ENCODE measurements around the gene TUBD1. TPM values are rescaled to one million over a fixed set of nuclear protein-coding genes. Genes with fewer than 3 reads are reported as not detected.
A peak's percentile ranks its signal among the peaks of the same experiment; 100 is the strongest.

Gene TUBD1
- total RNA-seq, 2 experiments from 2014 or later = 7.9 to 11.1 TPM

DNA sequence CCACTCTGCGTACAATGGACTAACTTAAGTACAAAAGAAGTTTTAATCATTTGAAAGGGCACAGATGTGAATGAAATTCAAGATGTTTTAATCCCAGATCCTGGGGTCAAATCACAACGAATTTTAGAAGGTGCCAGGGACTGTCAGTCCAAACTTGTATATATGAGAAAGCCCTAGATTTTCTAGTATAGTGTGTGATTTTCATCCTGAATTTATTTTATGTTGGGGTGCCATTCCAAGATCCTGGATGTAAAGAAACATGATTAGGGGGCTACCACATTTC, 64.3 kb downstream of the TUBD1 start:
- H3K27ac Mint-ChIP-seq = peak overlapping the region; percentile 97
- no peaks in the 10 kb centered on the region for H3K9me3 Mint-ChIP-seq
- ChIA-PET CTCF (interaction anchor here (1.7 to 5.3 kb wide), 4 partner anchors 11 to 75 kb away, joined by 4 to 50 read pairs (median 9); no protein-coding TSS in a partner anchor), POLR2A (interaction anchor here (0.5 to 27.9 kb wide), 9 partner anchors 13 to 569 kb away, joined by 3 to 1156 read pairs (median 7); partner anchors contain the start of genes RPS6KB1 and TUBD1)
- intact Hi-C loops (cut with micrococcal nuclease) = no loop called here
- peaks cover 53% of the 10 kb centered on the region for H3K36me3 Mint-ChIP-seq (ENCODE audit: low read depth)
- TF ChIP-seq, protein P1, sequence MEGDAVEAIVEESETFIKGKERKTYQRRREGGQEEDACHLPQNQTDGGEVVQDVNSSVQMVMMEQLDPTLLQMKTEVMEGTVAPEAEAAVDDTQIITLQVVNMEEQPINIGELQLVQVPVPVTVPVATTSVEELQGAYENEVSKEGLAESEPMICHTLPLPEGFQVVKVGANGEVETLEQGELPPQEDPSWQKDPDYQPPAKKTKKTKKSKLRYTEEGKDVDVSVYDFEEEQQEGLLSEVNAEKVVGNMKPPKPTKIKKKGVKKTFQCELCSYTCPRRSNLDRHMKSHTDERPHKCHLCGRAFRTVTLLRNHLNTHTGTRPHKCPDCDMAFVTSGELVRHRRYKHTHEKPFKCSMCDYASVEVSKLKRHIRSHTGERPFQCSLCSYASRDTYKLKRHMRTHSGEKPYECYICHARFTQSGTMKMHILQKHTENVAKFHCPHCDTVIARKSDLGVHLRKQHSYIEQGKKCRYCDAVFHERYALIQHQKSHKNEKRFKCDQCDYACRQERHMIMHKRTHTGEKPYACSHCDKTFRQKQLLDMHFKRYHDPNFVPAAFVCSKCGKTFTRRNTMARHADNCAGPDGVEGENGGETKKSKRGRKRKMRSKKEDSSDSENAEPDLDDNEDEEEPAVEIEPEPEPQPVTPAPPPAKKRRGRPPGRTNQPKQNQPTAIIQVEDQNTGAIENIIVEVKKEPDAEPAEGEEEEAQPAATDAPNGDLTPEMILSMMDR (IDR thresholded peaks at IDR 0.05) = no peak
- peak overlapping the region; percentile 89 for H3K4me3 Mint-ChIP-seq
- ATAC-seq (no peak), DNase-seq (no peak)
- H3K4me1 Mint-ChIP-seq (ENCODE audit: low read depth) = peaks cover 72% of the 10 kb centered on the region
- no peaks in the 10 kb centered on the region for H3K27me3 Mint-ChIP-seq

DNA sequence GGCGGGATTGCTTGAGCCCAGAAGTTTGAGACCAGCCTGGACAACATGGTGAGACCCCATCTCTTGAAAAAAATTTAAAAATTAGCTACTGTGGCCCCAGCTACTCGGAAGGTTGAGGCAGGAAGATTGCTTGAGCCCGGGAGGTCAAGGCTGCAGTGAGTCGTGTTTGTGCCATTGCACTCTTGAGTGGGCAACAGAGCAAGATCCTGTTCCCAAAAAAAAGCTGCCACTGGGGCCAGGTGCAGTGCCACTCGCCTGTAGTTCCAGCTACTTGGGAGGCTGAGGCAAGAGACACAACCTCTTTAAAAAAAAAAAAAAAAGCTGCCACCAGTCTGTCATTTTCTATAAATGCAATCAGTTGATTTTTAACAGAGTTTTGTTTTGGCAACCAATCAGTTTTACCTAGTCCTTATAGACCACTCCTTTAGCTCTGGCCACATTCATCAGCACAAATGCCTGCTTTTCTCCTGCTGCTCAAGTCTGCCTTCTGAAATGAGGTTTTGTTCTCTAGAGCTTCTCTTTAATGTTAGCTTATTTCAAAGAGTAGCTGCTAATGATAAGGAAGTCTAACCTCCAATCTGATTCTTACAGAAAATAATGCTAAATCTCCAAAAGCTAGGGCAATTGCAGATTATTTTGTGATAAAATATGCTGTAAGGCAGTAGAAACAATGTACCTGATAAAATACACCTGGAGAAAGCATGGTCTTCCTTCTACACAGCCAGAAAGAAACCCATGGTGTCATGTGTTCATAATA, 64.8 kb downstream of the TUBD1 start:
- H3K27me3 Mint-ChIP-seq = no peaks in the 10 kb centered on the region
- peaks cover 52% of the 10 kb centered on the region for H3K36me3 Mint-ChIP-seq (ENCODE audit: low read depth)
- no peak for DNase-seq
- intact Hi-C loops (cut with micrococcal nuclease) = no loop called here
- H3K9me3 Mint-ChIP-seq = no peaks in the 10 kb centered on the region
- no peak for ATAC-seq
- TF ChIP-seq, protein P1 (IDR thresholded peaks at IDR 0.05) = no peak
- H3K4me1 Mint-ChIP-seq (ENCODE audit: low read depth) = peaks cover 66% of the 10 kb centered on the region
- peak overlapping the region; percentile 89 for H3K4me3 Mint-ChIP-seq
- POLR2A ChIA-PET = interaction anchor here (0.5 to 27.9 kb wide), 8 partner anchors 15 to 570 kb away, joined by 3 to 1156 read pairs (median 66); partner anchors contain the start of genes RPS6KB1 and TUBD1
- CTCF ChIA-PET = interaction anchor here (0.9 to 5.3 kb wide), 7 partner anchors 10 to 74 kb away, joined by 3 to 50 read pairs (median 6); no protein-coding TSS in a partner anchor
- H3K27ac Mint-ChIP-seq = peak overlapping the region; percentile 97

DNA sequence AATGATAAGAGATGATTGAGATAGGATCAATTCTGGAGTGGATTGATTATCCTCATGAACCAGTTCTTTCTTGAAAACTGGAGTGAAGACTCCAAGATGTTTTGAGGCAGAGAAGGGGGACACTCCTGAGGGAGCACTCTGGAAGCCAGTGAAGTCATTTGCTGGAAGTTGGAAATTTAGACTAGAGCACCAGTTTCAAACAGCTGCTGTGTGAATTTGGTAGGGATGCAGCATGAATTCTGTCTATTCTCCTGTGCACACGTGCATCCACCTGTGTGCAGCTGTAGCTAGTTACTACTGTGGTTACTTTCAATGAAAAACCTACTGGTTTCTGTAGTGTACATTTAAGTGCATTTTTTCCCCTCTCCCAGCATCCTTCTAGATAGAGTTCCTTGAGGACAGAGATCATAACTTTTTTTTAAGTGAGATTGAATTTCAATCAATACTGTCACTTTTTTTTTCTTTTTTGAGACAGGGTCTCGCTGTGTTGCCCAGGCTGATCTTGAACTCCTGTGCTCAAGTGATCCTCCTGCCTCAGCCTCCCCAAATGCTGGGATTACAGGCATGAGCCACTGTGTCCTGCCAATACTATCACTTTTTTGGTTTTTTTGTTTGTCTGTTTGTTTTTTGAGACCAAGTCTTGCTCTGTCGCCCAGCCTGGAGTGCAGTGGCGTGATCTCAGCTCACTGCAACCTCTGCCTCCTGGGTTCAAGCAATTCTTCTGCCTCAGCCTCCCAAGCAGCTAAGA, 65.9 kb downstream of the TUBD1 start:
- TF ChIP-seq, protein P1 (IDR thresholded peaks at IDR 0.05) = no peak
- CTCF ChIA-PET = interaction anchor here (1.2 to 5.3 kb wide), 8 partner anchors 9 to 73 kb away, joined by 3 to 50 read pairs (median 6); no protein-coding TSS in a partner anchor
- intact Hi-C loops (cut with micrococcal nuclease) = no loop called here
- H3K9me3 Mint-ChIP-seq = no peaks in the 10 kb centered on the region
- H3K27me3 Mint-ChIP-seq = no peaks in the 10 kb centered on the region
- H3K36me3 Mint-ChIP-seq (ENCODE audit: low read depth) = peaks cover 57% of the 10 kb centered on the region
- peak overlapping the region; percentile 97 for H3K27ac Mint-ChIP-seq
- POLR2A ChIA-PET = interaction anchor here (1.1 to 27.9 kb wide), 7 partner anchors 12 to 73 kb away, joined by 3 to 1156 read pairs (median 125); partner anchors contain the start of genes RPS6KB1 and TUBD1
- ATAC-seq (no peak), DNase-seq (no peak)
- H3K4me1 Mint-ChIP-seq (ENCODE audit: low read depth) = peaks cover 62% of the 10 kb centered on the region
- peak overlapping the region; percentile 89 for H3K4me3 Mint-ChIP-seq

DNA sequence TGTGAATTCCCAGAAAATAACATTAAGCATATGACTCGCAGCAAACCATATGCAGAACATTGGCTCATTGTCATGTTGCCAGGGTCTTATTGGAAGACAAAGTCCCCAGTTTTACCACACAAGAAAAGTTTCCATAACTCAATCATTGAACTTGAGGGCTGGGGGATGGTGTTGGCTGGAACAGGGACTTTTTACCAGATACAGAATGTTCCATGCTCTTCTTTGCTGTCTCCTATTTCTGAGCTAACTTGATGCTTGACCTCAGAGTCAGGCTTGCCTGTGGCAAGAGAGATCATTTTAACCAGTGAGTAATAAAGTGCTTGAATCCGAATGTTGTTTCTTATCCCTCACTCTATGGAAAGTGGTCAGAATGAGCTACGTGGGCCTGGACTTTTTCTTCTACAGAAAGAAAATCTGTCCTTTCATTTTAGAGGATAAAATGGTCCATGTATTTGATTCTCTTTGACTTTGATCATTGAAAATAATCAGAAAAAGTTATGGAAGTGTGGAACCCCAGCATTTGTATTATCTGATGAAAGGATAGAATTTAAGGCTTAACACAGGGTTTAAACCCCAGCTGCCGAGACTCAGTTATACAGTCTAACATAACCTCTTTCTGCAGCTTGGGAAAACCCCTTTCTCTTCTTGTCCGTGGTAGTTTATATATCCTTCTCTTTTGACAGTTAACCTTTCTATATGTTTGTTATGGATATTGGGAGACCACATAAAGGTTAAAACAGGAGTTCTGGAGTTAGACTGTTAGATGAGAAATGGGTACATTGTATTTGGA, 67.0 kb downstream of the TUBD1 start:
- no peaks in the 10 kb centered on the region for H3K27me3 Mint-ChIP-seq
- peak overlapping the region; percentile 89 for H3K4me3 Mint-ChIP-seq
- H3K4me1 Mint-ChIP-seq (ENCODE audit: low read depth) = peaks cover 53% of the 10 kb centered on the region
- ATAC-seq = peak; percentile 54
- peak overlapping the region; percentile 97 for H3K27ac Mint-ChIP-seq
- ChIA-PET CTCF (interaction anchor here (0.9 to 1.7 kb wide), 5 partner anchors 15 to 72 kb away, joined by 4 to 14 read pairs (median 5); no protein-coding TSS in a partner anchor), POLR2A (interaction anchor here (0.5 to 27.9 kb wide), 11 partner anchors 8 to 138 kb away, joined by 3 to 1156 read pairs (median 5); no protein-coding TSS in a partner anchor)
- intact Hi-C loops (cut with micrococcal nuclease) = loop anchor here (1.0 kb wide), 2 partner anchors 18 to 39 kb away; no protein-coding TSS in a partner anchor
- peaks cover 54% of the 10 kb centered on the region for H3K36me3 Mint-ChIP-seq (ENCODE audit: low read depth)
- H3K9me3 Mint-ChIP-seq = no peaks in the 10 kb centered on the region
- TF ChIP-seq, protein P1 (IDR thresholded peaks at IDR 0.05) = no peak
- peak; percentile 78 for DNase-seq

All from activated CD8-positive, alpha-beta T cell treated with anti-CD3 and anti-CD28 coated beads for 36 hours (primary cell).